GM15510 (cell line): ENCODE results near the gene ADCY2.

Experiments used
- POLR2A ChIP-seq: IDR thresholded peaks from 3 replicates; pipeline ENCODE4 v1.6.1; 2011; ENCODE audit warnings: borderline replicate concordance; ENCODE audit not compliant: insufficient read length; ENCODE audit errors: extremely low read depth

ADCY2 gene

DNA sequence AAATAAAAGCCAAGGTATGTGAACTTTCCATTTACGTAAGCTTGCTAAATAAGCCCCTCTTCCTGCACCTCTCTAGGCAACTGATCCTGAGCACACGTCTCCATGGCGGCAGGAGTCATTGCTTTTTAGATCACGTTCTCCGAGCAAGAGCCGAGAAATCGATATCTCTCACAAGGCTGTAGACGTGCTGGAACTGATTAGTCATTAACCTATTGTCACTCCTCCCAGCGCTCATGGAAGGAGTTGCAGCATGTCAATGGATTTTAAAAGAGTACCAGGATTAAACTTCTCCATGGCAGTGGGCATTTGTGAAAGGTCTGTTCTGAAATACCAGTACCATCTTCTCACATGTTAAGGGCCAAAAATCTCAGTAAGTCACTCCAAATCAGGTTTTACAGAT is 4.7 kb upstream of the ADCY2 start:
- TF ChIP-seq POLR2A = no peak

DNA sequence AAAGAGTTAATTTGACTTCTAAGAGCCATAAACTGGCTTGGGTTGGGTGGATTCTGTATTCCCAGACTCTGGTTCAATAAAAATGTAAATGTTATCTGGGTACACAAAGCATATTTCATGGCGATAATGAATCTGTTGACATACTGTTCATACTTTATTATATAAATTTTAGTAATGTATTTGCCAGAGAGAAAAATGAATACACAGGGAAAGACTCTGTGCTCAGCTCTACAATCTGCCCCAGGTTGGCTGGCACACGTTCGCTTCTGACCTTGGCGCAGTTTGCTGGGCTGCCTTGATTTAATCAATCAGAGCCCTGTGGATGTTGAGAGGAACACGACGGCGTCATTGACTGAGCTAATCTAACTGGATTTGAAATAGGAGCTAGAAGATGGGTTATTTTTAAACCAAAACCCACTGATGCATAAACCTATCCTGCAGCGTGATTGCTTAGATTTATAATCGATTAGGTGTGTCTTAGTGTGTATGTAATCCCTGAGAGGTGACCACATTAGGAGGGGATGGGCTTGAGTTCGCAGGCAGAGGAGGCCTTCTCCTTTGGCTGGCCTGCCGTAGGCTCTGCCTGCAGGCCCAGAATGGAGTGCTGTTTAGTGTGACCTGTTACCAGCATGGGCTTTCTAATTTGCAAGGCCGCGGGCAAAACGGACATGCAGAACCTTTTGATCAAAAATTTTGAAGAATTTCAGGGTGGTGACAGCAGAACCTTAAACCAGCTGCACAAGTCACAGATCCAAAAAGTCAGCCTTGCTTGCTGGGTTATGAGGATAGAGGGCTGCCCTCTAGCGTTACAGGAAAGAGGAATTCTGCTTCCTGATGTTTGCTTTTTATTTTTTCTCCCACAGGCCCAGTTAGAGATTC is 3.9 kb upstream of the ADCY2 start:
- no peak for TF ChIP-seq POLR2A

DNA sequence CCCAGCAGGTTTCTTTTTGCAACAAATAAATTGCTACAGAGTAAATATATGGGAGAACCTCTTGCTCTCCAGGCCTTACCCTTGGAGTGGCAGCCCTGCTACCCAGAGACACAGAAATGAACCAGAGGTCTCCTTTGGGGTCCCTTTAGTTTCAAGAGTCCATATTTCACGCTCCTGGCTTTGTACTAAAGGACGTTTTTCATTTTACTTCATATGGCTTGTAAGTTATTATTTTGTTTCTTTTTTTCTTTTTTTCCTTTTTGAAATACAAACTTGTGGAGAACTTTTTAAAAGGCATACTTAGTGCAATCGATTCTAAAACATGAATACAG is 3.3 kb upstream of the ADCY2 start:
- no peak for TF ChIP-seq POLR2A

DNA sequence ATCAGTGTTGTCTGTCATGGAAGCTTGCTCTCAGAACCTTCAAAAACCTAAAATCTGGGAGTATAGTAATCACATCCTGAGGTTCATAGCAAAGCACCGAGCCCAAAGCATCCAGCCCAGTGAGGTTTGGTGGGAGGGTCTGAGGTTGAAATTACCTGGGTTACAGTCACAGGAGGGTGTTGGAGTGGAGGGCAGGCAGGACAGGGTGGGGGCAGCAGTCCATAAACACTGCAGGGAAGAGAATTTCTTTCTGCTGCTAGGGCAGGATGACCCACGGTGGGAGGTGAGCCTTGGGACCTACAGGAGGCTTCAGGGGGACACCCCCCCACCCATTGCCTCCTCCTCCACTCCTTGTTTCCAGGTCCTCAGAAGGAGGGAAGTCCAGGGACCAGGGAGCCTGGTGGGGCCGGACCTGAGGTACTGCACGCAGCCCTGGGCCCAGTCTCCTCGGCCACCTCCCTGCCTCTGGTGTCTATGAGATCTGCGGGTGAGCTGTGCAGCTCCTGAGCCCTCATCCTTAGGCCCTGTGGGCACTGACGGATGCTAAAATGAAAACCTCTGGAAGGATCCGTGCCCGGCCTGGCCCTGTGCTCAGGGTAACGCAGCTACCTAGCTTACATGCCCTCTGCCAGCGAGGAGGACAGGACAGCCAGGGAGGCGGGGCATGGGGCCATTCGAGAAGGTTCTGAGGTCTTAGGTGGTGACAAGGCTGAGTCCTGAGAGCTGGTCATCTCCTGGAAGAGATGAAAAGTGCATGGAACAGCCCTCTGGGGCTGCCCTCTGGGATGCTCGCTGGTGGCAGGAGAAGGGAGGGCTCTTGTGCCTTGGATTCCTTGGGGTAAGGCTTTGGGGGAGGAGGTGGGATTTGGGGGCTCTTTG is 1.8 kb upstream of the ADCY2 start:
- no peak for TF ChIP-seq POLR2A

DNA sequence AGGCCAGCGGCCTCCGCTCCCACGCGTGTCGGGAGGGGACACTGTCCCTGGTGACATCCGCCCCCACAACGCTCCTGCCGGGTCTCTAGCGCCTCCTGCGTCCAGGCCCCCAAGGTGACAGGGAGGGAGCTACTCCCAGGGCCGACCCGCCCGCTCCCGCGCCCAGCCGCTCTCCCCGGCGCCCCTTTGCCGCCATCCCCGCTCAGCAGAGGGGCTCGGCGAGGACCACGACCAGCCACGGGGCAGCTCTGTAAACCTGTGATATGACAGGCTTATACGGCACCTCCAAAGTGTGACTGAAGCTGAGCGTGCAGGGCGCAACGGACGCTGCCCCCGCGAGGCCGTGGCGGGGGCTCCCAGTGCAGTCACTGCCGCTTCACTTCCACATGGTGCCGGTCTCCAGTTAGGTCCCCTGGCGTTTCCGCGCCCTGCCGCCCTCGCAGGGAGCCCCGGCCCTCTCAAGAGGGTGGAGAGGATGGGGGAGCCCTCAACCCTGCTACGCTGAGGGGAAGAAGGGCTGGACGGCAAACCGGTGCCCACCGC is 978 bp upstream of the ADCY2 start:
- no peak for TF ChIP-seq POLR2A

DNA sequence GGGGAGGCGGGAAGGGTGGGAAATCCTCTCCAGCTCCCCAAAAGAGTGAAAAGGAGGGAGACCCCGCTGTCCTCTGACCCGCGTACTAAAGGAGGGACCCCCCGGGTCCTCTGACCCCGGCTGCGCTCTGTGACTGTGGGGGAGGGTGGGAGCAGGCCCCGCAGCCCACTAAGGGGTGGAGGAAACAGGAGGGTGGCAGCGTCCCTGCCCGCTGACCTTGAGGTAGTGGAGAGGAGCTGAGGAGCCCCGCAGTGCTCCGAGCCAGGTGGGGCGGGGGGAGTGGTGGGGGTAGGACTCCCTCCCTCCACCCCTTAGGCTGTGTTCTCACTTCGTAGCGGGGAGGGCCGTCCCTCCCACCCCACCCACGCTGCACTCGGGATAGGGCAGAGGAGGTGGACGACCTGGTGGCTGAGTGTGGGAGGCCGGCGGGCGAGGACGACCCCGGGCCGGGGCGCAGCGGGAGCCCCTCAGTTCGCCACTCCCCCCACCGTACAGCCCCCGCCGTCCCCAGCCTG is 449 bp upstream of the ADCY2 start:
- TF ChIP-seq POLR2A = no peak

DNA sequence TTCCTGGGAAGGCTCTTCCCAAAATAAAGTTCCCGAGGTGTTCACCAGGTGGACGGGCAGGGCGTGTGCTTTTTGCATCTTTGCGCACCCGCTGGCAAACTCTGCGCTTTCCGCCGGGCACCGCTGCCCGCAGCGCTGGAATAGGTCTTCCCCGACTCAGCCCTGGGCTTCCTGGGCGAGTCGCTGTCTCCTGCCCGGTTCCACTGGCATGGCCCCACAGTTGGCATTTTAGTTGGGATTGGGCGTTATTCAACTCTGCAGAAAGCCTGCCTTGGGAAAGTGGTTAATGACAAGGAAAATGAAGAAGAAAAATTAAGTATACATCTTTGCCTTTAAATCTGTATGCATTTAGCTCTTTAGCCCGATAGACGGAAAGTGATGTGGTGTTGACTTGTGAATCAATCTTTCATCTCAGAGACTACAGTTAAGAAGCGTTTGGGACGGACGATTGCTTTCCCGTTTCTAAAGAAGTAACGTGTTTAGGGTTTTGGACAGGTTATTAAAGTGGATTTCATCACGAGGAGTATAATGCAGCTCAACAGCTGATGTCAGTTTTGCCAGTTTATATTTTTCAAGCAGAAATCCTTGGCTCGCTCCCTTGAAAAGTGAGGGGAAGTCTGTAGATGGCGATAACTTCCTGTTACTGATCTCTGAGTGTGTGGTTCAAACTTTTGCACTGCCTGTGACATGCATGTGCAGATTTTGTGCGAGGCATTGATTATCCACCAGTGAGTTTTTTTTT is 946 bp downstream of the ADCY2 start:
- no peak for TF ChIP-seq POLR2A

DNA sequence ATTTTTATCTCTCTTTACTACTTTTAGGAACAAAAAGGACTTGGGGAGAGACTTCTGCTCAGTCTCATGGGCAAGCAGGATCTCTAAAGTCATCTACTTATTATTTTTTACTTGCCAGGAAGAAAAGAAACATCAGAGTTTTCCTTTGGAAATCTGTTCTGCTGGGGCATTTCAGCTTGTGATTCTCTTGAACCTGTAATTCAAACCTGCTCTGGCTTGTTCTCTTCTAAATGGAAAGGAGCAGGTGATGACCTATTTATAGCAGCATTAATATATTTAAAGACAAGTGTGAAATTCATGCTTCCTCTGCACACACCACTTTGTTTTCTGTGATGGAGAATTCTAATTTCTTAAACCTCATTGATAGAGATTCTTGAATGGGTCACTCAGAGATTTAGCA is 2.0 kb downstream of the ADCY2 start:
- no peak for TF ChIP-seq POLR2A

DNA sequence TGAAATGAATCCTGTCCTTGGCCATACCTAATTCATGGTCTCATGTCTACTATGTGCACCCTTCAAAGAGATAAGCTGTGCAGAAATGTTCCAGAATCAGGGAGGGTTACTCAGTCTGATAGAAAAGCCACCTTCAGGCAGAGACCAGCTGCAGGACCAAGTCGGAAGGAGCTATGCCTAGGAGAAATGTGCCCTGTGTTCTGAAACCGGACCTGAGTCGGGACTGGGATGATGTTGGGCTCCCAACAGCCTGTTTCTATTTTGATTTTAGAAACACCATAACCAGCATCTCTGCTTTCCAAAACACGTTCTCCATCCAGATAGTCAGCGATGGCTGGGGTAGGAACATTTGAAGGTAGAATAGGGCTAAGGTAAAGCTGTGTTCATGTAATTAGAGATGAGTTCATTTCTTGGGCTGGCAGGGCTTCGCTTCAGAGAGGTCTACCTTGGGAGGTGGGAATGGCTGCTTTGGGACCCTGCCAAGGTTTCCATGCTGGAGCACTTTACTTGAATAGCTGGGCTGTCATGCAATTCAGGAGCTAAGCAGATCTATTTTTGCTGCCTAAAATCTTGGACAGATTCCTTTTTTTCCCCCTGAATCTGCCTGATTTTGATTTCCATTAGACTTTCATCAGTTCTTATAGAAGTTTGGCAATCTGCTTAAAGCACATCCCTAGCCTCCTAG is 2.8 kb downstream of the ADCY2 start:
- TF ChIP-seq POLR2A = no peak

DNA sequence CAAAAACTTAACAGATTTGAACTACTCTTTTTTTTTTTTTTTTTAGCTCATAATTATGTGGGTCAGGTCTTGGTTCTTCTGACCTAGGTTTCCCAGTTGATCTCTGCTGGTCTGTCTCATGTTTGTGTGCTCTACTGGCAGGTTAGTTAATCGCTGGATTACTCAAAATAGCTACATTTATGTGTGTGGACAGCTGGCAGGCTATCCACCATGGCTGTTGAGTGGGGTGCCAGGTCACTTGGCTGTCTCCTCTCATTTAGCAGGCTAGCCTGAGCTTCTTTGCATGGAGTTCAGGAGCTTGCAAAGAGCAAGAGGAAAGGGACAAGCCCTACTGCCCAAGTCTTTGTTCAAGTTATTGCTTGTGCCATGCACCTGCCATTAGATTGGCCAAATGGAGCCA is 9.3 kb downstream of the ADCY2 start:
- no peak for TF ChIP-seq POLR2A

DNA sequence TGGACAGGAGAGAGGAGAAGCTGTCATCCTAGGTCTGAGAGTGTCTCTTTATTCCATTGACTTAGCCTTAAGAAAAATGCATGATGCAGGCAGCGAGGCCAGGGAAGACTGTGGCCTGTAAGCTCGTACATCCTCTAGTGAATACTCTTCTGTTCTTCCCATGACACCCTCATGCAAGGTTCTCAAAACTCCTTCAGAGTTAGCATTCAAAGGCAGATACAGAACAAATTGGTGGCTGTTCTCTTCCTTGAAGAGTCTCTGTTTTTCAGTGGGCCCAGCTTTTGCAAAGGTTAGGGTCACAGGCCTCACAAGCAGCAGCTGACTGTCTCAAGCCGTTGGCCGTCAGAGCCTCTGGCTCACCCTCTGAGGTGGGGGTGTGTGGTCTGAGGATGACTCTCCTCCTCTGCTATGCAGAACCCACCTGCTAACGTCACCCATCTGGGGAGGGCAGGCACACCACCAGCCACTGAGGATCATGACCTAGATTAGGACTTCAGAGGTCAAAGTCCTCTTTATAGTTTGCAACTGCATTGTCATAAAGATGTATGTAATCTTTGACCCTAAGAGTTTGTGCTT is 15.1 kb downstream of the ADCY2 start:
- no peak for TF ChIP-seq POLR2A

DNA sequence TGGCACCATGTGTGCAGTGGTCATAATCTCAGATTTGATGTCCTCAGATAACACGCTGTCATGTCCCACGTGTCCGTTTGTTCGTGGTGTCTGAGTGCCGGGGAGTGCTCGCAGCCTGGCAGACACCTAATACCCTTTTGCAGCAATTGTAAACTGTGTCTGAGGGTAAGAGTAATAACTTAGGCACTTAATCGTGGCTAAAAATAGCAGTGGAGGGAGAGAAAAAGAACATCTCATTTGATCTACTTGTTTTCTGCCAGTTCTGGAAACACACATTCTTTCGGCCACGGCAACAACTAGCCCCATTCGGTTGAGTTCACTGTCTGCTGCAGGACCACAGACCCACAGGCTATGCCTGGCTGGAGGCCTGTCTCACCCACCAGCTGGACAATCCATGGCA is 16.5 kb downstream of the ADCY2 start:
- TF ChIP-seq POLR2A = no peak

DNA sequence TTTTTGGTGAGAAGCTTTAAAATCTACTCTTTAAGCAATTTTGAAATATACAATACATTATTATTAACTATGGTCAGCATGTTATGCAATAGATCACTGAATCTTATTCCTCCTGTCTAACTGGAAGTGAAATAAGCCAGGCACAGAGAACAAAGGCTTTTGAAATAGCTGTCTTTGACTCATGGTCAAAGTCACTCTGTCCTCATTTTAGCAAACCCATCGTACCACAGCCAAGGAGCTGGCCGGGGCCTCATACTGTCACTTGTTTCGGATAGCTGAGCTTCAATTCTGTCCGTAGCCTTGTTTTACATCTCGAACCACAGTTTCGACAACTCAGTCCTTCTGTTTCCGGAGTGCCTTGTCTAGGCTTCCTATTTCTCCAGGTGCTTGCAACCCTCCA is 19.2 kb downstream of the ADCY2 start:
- TF ChIP-seq POLR2A = no peak

DNA sequence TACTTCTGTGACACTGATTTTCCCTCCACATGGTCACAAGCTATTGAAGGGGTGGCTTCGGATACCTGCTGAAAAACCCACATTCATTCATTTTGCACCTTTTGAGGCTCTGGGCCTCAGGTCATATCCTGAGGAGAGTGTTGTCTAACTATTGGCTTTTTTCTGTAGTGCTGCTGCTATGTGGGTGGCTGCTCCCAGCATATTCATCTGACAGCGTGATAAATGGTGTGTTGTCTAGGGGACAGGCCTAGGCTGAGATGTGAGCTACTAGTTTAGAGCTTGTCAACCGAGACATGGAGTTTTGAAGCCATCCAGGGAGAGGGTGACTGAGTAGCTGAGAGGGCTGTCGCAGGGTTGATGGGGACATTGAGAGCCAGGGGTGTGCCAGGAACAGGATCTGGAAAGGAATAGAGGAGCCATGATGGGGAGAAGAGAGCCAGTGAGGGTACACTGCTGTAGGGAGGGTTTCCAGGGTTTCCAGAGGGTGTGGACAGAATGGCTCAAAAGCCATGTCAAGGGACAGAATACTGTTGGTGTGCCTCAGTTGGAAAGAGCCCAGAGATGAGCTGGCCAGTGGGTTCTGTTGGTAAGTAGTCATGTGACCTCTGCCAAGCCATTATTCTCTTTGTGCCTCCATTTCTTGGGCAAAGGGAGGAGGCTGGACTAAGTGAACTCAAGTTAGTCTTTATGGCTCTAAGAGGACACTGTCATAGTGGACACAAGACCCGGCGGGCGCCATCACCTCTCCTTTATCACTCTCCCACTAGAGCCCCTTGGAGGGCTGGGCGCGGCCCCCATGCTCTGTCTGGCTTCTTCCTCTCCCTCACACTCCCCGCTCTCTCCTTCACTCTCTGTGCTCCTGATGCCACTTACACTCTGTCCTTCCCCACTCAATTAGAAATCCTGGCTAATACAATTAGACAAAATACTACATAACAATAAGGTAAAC is 19.9 kb downstream of the ADCY2 start:
- no peak for TF ChIP-seq POLR2A

DNA sequence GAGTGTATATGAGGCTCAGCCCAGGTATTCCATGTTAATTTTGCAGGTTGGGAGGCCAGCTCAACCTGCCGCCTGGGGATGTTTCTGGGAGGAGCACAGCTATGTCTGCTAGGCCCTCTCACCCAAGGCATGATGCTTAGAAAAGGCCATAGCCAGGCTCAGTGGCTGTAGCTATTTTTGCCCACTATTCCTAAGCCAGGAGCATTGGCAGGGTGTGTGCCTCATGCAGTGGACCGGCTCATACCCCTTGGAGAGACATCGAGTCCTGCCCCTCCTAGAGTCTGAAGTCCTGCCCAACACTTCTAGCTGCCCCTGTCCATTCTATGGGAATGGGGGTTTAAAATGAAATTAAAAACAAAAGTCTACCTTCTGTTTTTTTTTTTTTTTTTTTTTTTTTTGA is 22.3 kb downstream of the ADCY2 start:
- TF ChIP-seq POLR2A = no peak
